Measurements from ENCODE around the gene PPP1R9A.

The PPP1R9A gene

GRCh38 chr7:94941844-94942632 lies 34.6 kb downstream of the PPP1R9A start:
- no peak overlapping the region for H3K4me2 ChIP-seq (ENCODE audit: low read depth, low read length, poor library complexity, severe bottlenecking)
- H3K4me3 ChIP-seq (ENCODE audit: low read length, poor library complexity, severe bottlenecking) = no peak overlapping the region

GRCh38 chr7:94943134-94943533 lies 35.7 kb downstream of the PPP1R9A start:
- no peak overlapping the region for H3K4me2 ChIP-seq (ENCODE audit: low read depth, low read length, poor library complexity, severe bottlenecking)
- H3K4me1 ChIP-seq (ENCODE audit: insufficient read depth, low read length, poor library complexity, severe bottlenecking) = no peaks in the 10 kb centered on the region
- H3F3A ChIP-seq (ENCODE audit: low read depth) = no peaks in the 10 kb centered on the region
- no peaks in the 10 kb centered on the region for H3K9me2 ChIP-seq (replicated peaks; ENCODE audit: low read depth, low read length)
- H3K27me3 ChIP-seq (ENCODE audit: insufficient read depth, low read length, poor library complexity, severe bottlenecking) = no peaks in the 10 kb centered on the region
- H3K9me3 ChIP-seq (ENCODE audit: insufficient read depth, low read depth, low read length) = no peaks in the 10 kb centered on the region
- no peaks in the 10 kb centered on the region for H3K36me3 ChIP-seq (ENCODE audit: insufficient read depth, low read length)
- H3K79me2 ChIP-seq (ENCODE audit: insufficient read depth, low read length) = no peaks in the 10 kb centered on the region
- H3K9ac ChIP-seq (ENCODE audit: low read depth, low read length, poor library complexity, severe bottlenecking) = no peak overlapping the region
- TF ChIP-seq CTCF (conservative IDR thresholded peaks at IDR 0.05; ENCODE audit: low read length) (no peak), EZH2phosphoT487 (IDR thresholded peaks at IDR 0.05; ENCODE audit: borderline replicate concordance) (no peak)
- no peak overlapping the region for H2AFZ ChIP-seq (ENCODE audit: low read length)
- no peak overlapping the region for H3K4me3 ChIP-seq (ENCODE audit: low read length, poor library complexity, severe bottlenecking)
- H4K20me1 ChIP-seq (ENCODE audit: insufficient read depth, low read length, poor library complexity, severe bottlenecking) = no peaks in the 10 kb centered on the region

More at GRCh38 chr7:94941844-94942632, 34.6 kb downstream of the PPP1R9A start:
- H3K4me1 ChIP-seq (ENCODE audit: insufficient read depth, low read length, poor library complexity, severe bottlenecking) = no peaks in the 10 kb centered on the region
- no peaks in the 10 kb centered on the region for H3K27me3 ChIP-seq (ENCODE audit: insufficient read depth, low read length, poor library complexity, severe bottlenecking)
- no peak overlapping the region for H2AFZ ChIP-seq (ENCODE audit: low read length)
- H3K79me2 ChIP-seq (ENCODE audit: insufficient read depth, low read length) = no peaks in the 10 kb centered on the region
- no peaks in the 10 kb centered on the region for H4K20me1 ChIP-seq (ENCODE audit: insufficient read depth, low read length, poor library complexity, severe bottlenecking)
- H3K9me2 ChIP-seq (replicated peaks; ENCODE audit: low read depth, low read length) = no peaks in the 10 kb centered on the region
- H3F3A ChIP-seq (ENCODE audit: low read depth) = no peaks in the 10 kb centered on the region
- no peaks in the 10 kb centered on the region for H3K36me3 ChIP-seq (ENCODE audit: insufficient read depth, low read length)
- TF ChIP-seq EZH2phosphoT487 (IDR thresholded peaks at IDR 0.05; ENCODE audit: borderline replicate concordance) = no peak
- TF ChIP-seq CTCF (conservative IDR thresholded peaks at IDR 0.05; ENCODE audit: low read length) = no peak
- H3K9me3 ChIP-seq (ENCODE audit: insufficient read depth, low read depth, low read length) = no peaks in the 10 kb centered on the region
- H3K9ac ChIP-seq (ENCODE audit: low read depth, low read length, poor library complexity, severe bottlenecking) = no peak overlapping the region

- no peaks in the 10 kb centered on the region for H3K79me2 ChIP-seq (ENCODE audit: insufficient read depth, low read length)
- no peaks in the 10 kb centered on the region for H3K9me3 ChIP-seq (ENCODE audit: insufficient read depth, low read depth, low read length)
- no peaks in the 10 kb centered on the region for H3K9me2 ChIP-seq (replicated peaks; ENCODE audit: low read depth, low read length)
- H3K4me3 ChIP-seq (ENCODE audit: low read length, poor library complexity, severe bottlenecking) = no peak overlapping the region
- no peaks in the 10 kb centered on the region for H4K20me1 ChIP-seq (ENCODE audit: insufficient read depth, low read length, poor library complexity, severe bottlenecking)
- no peaks in the 10 kb centered on the region for H3K36me3 ChIP-seq (ENCODE audit: insufficient read depth, low read length)
- no peaks in the 10 kb centered on the region for H3K27me3 ChIP-seq (ENCODE audit: insufficient read depth, low read length, poor library complexity, severe bottlenecking)
- no peak overlapping the region for H3K4me2 ChIP-seq (ENCODE audit: low read depth, low read length, poor library complexity, severe bottlenecking)
- no peaks in the 10 kb centered on the region for H3K4me1 ChIP-seq (ENCODE audit: insufficient read depth, low read length, poor library complexity, severe bottlenecking)
- H2AFZ ChIP-seq (ENCODE audit: low read length) = no peak overlapping the region
- H3K9ac ChIP-seq (ENCODE audit: low read depth, low read length, poor library complexity, severe bottlenecking) = no peak overlapping the region
- H3F3A ChIP-seq (ENCODE audit: low read depth) = no peaks in the 10 kb centered on the region
- TF ChIP-seq EZH2phosphoT487 (IDR thresholded peaks at IDR 0.05; ENCODE audit: borderline replicate concordance) = no peak
- TF ChIP-seq CTCF (conservative IDR thresholded peaks at IDR 0.05; ENCODE audit: low read length) = no peak
Observed at GRCh38 chr7:94949532-94949931, 42.1 kb downstream of the PPP1R9A start.
